Neuron (in vitro differentiated cells): Measurements from ENCODE around the gene PLCB4.

ENCODE experiments used
- H2AFZ ChIP-seq: one replicate; pipeline ENCODE4 v1.6.1; 2013; ENCODE audit warnings: low read depth, mild to moderate bottlenecking, inconsistent platforms, low read length, moderate library complexity
- H3K27me3 ChIP-seq: one replicate; pipeline ENCODE4 v1.6.1; 2013; ENCODE audit warnings: low read length; ENCODE audit not compliant: insufficient read depth
- H3K36me3 ChIP-seq: one replicate; pipeline ENCODE4 v1.6.1; 2013; ENCODE audit warnings: low read length; ENCODE audit not compliant: insufficient read depth
- H3K4me1 ChIP-seq: one replicate; pipeline ENCODE4 v1.6.1; 2013; ENCODE audit warnings: low read length; ENCODE audit not compliant: insufficient read depth
- H3K4me3 ChIP-seq: 2 replicates; pipeline ENCODE4 v1.5.1; 2013; ENCODE audit warnings: mild to moderate bottlenecking, low read length, moderate library complexity
- H3K9me3 ChIP-seq: one replicate; pipeline ENCODE4 v1.6.1; 2013; ENCODE audit warnings: low read length

The PLCB4 gene

DNA sequence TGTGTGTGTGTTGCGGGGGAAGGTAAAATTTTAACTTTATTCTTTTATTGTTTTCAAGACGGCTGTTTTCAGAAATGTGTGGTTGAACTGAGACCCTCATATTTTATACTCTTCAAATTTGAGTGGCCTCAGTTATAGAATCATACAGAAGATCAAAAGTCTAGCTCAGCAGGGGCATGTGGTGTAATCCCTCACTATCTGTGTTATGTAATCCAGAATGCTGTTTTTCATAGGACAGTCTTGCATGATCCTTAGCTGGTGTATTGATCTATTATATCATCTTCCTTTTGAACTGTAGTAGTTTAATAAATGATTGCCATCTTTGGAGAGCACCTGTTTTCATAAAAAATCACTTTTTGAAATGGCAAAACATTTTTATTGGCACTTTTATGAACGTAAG, 1.4 kb downstream of the PLCB4 start:
- peak overlapping the region; percentile 96 for H3K4me3 ChIP-seq
- no peak overlapping the region for H2AFZ ChIP-seq
- H3K36me3 ChIP-seq = no peaks in the 10 kb centered on the region
- H3K27me3 ChIP-seq = no peaks in the 10 kb centered on the region
- no peaks in the 10 kb centered on the region for H3K9me3 ChIP-seq
- H3K4me1 ChIP-seq = peaks cover 44% of the 10 kb centered on the region

DNA sequence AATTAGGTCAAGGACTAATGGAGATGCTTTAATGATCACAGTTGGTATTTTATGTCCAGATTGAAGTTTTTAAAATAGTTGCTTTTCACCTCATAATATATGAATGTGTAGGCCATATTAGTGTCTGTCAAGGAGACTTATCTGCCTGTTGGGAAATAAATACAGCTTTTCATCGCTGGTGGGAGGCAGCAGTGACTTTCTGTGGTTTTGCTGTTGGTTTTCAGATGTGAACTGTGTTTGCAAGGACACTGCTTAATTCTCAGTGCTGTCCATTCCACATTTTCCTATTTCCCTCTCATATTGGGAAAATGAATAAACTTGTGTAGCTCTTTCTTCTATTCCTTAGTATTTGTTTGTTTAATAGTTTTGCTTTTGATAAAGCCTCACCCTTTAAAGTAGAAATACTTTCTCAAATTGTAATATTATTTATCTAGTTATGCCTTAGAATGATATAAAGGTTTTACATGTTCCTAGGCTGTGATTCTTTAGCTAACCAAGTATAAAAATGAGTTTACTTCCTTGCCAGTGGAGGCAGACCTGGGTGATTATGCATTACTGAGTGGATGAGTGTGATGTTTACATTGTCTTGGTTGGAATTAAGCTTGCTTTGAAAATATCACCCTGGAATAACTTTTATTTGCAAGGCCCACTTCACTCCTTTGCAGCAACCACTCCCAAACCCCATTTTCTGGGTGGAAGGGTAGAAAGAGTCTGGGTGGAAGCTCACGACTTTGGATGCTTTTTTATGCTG, 3.3 kb downstream of the PLCB4 start:
- H3K36me3 ChIP-seq = no peaks in the 10 kb centered on the region
- no peak overlapping the region for H3K4me3 ChIP-seq
- no peaks in the 10 kb centered on the region for H3K9me3 ChIP-seq
- H2AFZ ChIP-seq = no peak overlapping the region
- peaks cover 43% of the 10 kb centered on the region for H3K4me1 ChIP-seq
- H3K27me3 ChIP-seq = no peaks in the 10 kb centered on the region

DNA sequence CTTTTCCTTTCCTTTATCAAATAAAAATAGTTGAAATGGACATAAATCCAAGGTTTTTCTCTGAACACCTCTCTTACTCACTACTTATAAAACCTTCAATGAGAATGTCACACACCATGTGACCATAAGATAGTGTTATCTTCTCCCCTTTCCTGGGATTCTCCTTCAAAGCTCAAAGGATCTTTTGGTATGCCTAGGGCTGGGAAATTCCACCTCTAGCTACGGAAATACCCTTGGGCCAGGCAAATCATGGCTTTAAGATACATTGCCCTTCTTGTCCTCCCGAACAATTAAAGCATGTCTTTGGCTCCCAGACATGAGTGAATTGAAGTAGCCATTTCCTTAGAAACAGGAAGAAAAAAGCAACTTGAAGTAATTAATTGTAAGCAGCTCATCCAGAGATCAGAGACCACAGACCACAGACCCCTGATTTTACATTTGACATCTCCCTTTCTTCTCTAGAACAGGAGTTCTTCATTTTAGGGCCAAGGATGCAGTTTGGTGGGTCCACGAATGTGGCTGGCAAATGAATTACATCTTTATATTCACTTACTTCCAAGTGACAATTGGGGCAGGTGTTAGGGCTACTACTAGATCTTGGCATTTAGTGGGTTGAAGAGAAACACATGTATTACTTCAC, 4.1 kb downstream of the PLCB4 start:
- H3K9me3 ChIP-seq = no peaks in the 10 kb centered on the region
- peaks cover 40% of the 10 kb centered on the region for H3K4me1 ChIP-seq
- no peak overlapping the region for H2AFZ ChIP-seq
- H3K4me3 ChIP-seq = no peak overlapping the region
- no peaks in the 10 kb centered on the region for H3K27me3 ChIP-seq
- no peaks in the 10 kb centered on the region for H3K36me3 ChIP-seq

DNA sequence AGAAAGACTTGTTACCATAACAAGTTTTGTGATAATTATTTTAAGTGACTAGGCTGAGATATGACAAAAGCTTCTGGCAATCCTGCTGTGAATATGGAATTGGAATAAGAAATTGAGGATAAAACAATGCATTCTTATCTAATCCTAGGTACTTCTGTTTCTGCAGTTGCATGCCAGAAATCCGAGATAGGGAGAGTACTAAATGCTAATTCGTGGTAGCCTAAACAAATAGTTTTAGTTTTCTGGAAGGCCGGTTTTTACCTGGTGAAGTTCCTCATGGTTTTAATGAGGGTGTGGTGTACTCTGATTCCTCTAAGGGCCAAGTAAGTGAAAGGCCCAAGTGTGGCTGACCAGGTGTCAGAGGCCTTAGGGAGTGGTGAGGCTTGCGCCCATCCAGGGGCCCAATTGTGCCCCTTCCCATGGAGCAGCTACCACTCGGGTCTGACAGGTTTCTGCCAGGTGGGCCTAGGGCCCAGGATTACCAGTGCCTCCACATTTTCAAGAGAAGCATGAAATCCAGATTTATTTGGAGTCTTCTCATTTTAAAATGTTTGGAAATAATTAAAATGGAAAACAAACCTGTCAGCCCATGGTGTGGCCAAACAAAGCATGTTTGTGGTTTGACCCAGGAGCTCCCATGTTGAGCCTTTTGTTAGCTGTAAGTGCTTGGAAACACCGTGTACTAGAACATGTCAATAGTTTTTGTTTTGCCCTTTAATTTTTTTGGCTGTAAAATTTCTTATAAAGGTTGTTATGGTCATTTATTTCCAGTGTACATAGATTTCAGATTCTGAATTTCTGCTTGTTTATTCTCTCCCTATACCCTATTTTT, 6.6 kb downstream of the PLCB4 start:
- no peaks in the 10 kb centered on the region for H3K36me3 ChIP-seq

DNA sequence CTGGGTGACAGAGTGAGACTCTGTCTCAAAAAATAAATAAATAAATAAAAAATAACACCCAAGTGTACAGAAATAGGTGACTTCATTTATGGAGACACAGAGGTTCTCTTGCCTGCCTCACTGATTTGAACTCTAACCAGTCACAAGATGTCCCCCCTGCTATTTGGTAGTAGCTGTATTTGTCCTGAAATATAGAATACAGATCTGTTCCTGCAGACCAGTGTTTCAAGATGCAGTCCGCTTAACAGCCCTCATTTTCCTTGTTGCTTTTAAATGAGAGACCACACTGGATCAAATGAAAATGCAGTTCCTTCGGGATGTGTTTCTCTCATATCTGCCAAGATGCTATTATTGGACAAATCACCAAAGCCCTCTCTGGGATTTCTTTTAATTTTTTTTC, 7.6 kb downstream of the PLCB4 start:
- Histone ChIP-seq H3K9me3 (no peaks in the 10 kb centered on the region), H3K36me3 (no peaks in the 10 kb centered on the region), H2AFZ (no peak overlapping the region), H3K27me3 (no peaks in the 10 kb centered on the region), H3K4me1 (peaks cover 18% of the 10 kb centered on the region), H3K4me3 (no peak overlapping the region)

More for the DNA sequence above, 6.6 kb downstream of the PLCB4 start:
- Histone ChIP-seq H3K9me3 (no peaks in the 10 kb centered on the region), H3K4me1 (peaks cover 28% of the 10 kb centered on the region), H3K27me3 (no peaks in the 10 kb centered on the region), H2AFZ (no peak overlapping the region), H3K4me3 (no peak overlapping the region)

DNA sequence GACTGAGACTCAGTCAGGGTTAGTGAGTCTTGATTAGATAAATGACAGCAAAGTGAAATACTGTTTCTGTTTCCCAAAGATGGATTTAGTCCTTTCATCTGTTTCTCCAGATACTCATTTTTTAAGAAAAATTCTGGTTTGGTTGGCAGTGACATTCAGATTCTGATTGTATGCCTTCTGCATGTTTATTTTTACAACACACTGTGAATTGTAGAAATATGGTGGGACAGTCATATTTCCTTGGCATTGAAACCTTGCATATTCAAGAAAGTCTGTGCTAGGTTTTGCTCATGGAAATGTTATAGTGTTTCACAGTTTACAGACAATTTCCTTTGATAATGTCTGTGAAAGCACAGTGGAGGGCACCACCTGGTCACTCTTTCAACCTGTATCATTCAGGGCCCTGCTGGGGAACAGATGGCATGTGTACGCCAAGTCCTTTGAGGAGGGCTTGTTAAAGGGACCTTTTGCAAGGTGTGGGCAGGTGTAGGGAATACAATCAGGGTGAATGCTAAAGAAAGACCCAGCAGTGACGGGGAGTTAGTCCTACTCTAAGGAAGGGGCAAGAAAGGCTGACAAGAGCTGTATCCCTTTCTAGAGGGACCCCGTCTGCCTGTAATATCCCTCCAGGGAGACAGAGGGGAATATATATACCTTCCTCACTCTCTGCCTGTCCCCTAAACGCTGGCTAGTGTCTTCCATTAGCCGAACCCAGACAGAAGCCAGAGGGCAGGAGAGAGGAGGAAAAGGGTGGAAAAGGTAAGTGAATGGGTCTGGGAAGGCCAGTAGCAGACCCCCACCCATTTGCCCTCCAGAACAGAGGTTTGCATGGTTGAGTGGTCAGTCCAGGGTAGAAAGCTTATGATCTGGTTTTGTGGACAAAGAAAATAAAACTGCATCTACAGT, 10.2 kb downstream of the PLCB4 start:
- no peaks in the 10 kb centered on the region for H3K36me3 ChIP-seq
- no peak overlapping the region for H2AFZ ChIP-seq
- H3K4me1 ChIP-seq = no peaks in the 10 kb centered on the region
- no peak overlapping the region for H3K4me3 ChIP-seq
- H3K9me3 ChIP-seq = no peaks in the 10 kb centered on the region
- H3K27me3 ChIP-seq = no peaks in the 10 kb centered on the region

DNA sequence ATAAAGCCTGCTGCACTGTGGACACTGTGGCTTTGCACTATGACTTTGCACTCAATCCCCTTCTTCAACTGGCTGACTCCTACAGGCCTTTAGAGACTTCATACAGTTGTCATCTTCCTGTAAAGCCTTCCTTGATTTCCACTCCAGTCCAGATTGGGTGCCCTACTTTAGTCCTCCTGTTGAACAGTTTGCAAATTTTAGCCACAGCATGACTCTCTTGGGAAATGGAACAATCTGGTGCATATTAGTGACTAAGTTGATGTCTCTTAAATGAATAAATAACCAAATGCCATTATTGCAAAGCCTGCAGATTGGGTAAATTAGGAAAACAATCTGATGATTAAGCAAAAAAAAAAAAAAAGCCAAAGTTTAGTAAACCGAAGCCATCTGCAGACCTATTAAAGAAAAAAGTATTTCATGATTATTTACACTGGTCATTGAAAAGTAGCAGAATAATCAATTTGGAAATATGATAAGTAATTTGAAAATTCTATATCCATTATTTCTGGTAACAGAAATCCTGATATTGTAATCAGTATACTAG, 12.6 kb downstream of the PLCB4 start:
- peaks cover 5% of the 10 kb centered on the region for H3K9me3 ChIP-seq
- no peak overlapping the region for H3K4me3 ChIP-seq
- no peaks in the 10 kb centered on the region for H3K27me3 ChIP-seq
- H2AFZ ChIP-seq = no peak overlapping the region
- no peaks in the 10 kb centered on the region for H3K36me3 ChIP-seq
- H3K4me1 ChIP-seq = no peaks in the 10 kb centered on the region

DNA sequence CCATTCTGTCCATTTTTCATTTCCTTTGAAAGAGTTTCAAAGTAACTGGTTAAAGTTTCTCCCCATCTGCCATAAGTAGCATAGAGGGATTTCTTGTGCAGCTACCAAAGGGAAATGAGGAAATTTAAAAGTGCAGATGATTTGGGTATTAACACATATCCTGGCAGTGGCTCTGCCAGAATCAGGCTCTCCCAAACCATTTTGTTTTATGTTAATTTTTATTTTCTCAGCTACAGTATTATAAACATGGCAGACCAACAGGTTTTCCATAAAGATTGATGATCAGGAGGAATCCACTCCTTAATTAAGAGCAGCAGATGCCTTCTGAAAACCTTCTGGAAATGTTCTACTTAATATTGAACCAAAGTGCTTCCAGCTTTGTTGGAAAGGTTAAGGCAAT, 13.9 kb downstream of the PLCB4 start:
- H3K27me3 ChIP-seq = no peaks in the 10 kb centered on the region
- no peaks in the 10 kb centered on the region for H3K36me3 ChIP-seq
- H3K4me3 ChIP-seq = no peak overlapping the region
- no peaks in the 10 kb centered on the region for H3K4me1 ChIP-seq
- H3K9me3 ChIP-seq = peaks cover 7% of the 10 kb centered on the region
- H2AFZ ChIP-seq = no peak overlapping the region

DNA sequence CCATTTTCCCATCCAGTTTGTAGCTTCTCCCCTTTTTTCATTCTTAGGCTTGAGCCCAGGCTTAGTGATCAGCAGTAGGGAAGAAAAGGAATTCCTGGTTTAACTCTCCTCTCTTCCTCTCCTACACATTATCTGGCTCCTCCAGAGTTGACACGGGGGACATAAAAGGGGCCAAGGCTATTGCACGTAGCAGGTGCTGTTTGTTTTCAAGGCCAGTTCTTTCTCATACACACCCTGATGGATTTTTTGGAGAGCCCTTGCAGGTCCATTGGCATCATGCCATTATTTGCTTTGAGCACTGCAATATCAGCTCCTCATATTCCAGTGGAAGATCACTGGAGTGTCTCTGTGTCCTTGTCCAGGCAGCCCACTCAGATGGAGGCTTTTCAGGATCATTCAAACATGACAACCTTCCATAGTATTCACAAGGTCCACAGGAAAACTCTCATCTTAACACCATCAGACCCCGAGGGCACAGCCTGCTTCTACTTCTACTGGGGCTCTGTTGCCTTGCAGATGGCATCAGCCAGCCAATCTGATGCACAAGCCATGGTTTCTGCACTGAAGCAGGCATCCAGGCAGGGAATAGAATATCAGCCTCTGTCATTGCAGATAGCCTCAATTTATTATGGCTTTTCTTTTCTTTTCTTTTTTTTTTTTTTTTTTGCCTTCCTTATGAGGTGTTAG, 18.8 kb downstream of the PLCB4 start:
- Histone ChIP-seq H2AFZ (no peak overlapping the region), H3K4me1 (no peaks in the 10 kb centered on the region), H3K9me3 (peaks cover 7% of the 10 kb centered on the region), H3K36me3 (no peaks in the 10 kb centered on the region), H3K4me3 (no peak overlapping the region), H3K27me3 (no peaks in the 10 kb centered on the region)

DNA sequence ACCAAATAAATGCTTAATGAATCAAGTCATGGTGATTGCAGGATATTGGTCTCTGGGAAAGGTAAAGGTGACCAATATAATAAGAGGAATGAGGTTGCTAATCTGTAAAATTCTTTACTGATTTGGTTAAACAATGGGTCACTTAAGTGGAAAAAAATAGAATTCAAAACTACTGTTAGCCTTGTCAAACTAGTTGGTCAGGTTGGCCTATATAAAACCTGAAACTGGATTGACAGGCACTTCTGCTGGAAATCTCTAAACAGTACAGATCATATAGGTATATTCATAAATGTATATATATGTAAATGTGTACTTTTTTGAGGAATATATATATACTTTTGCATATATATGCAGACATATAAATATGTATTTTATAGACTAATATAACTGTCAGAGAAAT, 19.7 kb downstream of the PLCB4 start:
- Histone ChIP-seq H3K4me3 (no peak overlapping the region), H2AFZ (no peak overlapping the region), H3K9me3 (peaks cover 7% of the 10 kb centered on the region), H3K36me3 (no peaks in the 10 kb centered on the region), H3K4me1 (peaks cover 3% of the 10 kb centered on the region), H3K27me3 (no peaks in the 10 kb centered on the region)

DNA sequence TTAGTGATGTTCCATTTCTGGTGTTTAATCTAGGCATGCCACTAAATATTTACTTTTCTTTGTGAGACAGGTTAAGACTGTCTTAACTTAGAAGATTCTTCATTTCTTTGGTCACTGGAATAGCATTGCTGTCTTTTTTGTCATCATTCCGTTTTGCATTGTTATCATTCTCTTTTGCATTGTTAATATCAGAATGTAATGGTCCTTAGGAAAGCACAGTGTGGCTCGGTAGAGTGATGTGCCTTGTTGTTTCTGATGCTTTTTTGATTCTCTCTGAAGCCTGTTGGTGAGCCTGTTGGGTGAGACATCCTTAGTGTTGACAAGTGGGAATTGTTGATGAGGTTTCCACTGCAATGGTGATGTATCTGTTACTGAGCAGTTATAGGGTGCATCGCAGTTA, 23.2 kb downstream of the PLCB4 start:
- no peaks in the 10 kb centered on the region for H3K9me3 ChIP-seq
- H3K4me3 ChIP-seq = no peak overlapping the region
- H3K27me3 ChIP-seq = no peaks in the 10 kb centered on the region
- H2AFZ ChIP-seq = no peak overlapping the region
- H3K4me1 ChIP-seq = peaks cover 5% of the 10 kb centered on the region
- no peaks in the 10 kb centered on the region for H3K36me3 ChIP-seq

DNA sequence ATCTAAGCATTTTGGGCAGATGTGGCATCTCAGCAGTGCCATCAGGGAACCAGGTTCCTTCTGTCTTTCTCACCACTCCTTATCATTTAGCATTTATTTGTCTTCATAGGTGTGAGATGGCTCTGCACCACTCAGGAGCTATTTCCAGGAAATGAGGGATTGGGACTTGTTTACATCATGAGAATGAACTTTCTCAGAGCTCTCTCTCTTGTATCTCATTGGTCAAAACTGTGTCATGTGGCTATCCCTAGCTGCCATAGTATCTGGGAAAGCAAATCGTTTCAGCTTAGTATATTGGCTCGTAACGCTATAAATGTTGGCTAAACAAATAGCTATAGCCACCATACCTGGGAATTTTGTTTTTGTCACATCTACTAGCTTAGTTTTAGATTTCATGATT, 23.8 kb downstream of the PLCB4 start:
- peaks cover 5% of the 10 kb centered on the region for H3K4me1 ChIP-seq
- no peak overlapping the region for H3K4me3 ChIP-seq
- no peaks in the 10 kb centered on the region for H3K36me3 ChIP-seq
- H2AFZ ChIP-seq = no peak overlapping the region
- no peaks in the 10 kb centered on the region for H3K27me3 ChIP-seq
- H3K9me3 ChIP-seq = no peaks in the 10 kb centered on the region
